ENCODE measurements around the gene ZNF578. TPM values are rescaled to one million over a fixed set of nuclear protein-coding genes. Genes with fewer than 3 reads are reported as not detected.
"Not testable (repeated sequence)": the region's sequence is repeated elsewhere in the genome, so short reads cannot be mapped to it uniquely, and the experiment has no call there.

The ZNF578 gene
- total RNA-seq, 1 experiment from 2014 or later, result 3.7 TPM

GRCh38 chr19:52516191-52516590, 62.8 kb downstream of the ZNF578 start:
- no peak for DNase-seq (ENCODE audit: low read depth)

- peak; percentile 59 for DNase-seq (ENCODE audit: low read depth)
These were observed 65.3 kb downstream of the ZNF578 start for GRCh38 chr19:52518646-52519045.

- DNase-seq (ENCODE audit: low read depth), result not testable (repeated sequence)
These were observed 65.8 kb downstream of the ZNF578 start for GRCh38 chr19:52519175-52519574.

- peak; percentile 6 for DNase-seq (ENCODE audit: low read depth)
These were observed 66.7 kb downstream of the ZNF578 start for GRCh38 chr19:52520013-52520412.

GRCh38 chr19:52522551-52522950, 69.2 kb downstream of the ZNF578 start:
- DNase-seq (ENCODE audit: low read depth), result no peak

- no peak for DNase-seq (ENCODE audit: low read depth)
These were observed 70.7 kb downstream of the ZNF578 start for GRCh38 chr19:52524086-52524485.

GRCh38 chr19:52527134-52527955, 74.0 kb downstream of the ZNF578 start, which contains the start of gene ZNF808:
Gene ZNF808, plus strand, starts transcription at chr19:52527668. Its CDS starts 15,617 bp downstream, at chr19:52543285.
- DNase-seq (ENCODE audit: low read depth), result peak; percentile 91

- no peak for DNase-seq (ENCODE audit: low read depth)
These were observed 74.6 kb downstream of the ZNF578 start for GRCh38 chr19:52527956-52528351.

GRCh38 chr19:52532480-52532879, 79.1 kb downstream of the ZNF578 start:
- no peak for DNase-seq (ENCODE audit: low read depth)

GRCh38 chr19:52533901-52534300, 80.5 kb downstream of the ZNF578 start:
- no peak for DNase-seq (ENCODE audit: low read depth)

- not testable (repeated sequence) for DNase-seq (ENCODE audit: low read depth)
These were observed 82.0 kb downstream of the ZNF578 start for GRCh38 chr19:52535385-52535770.

- no peak for DNase-seq (ENCODE audit: low read depth)
These were observed 82.6 kb downstream of the ZNF578 start for GRCh38 chr19:52535771-52536447.

GRCh38 chr19:52536448-52536800, 83.1 kb downstream of the ZNF578 start:
- DNase-seq (ENCODE audit: low read depth), result no peak

GRCh38 chr19:52538815-52539214, 85.5 kb downstream of the ZNF578 start:
- DNase-seq (ENCODE audit: low read depth), result not testable (repeated sequence)

GRCh38 chr19:52541176-52541575, 87.8 kb downstream of the ZNF578 start:
- DNase-seq (ENCODE audit: low read depth), result not testable (repeated sequence)

- no peak for DNase-seq (ENCODE audit: low read depth)
These were observed 88.3 kb downstream of the ZNF578 start for GRCh38 chr19:52541608-52542007.

GRCh38 chr19:52542541-52542940, 89.2 kb downstream of the ZNF578 start:
- not testable (repeated sequence) for DNase-seq (ENCODE audit: low read depth)

- peak; percentile 38 for DNase-seq (ENCODE audit: low read depth)
These were observed 89.8 kb downstream of the ZNF578 start for GRCh38 chr19:52542984-52543664.

- DNase-seq (ENCODE audit: low read depth), result no peak
These were observed 101.0 kb downstream of the ZNF578 start for GRCh38 chr19:52554216-52554971.

GRCh38 chr19:52557231-52557995, 104.1 kb downstream of the ZNF578 start:
- no peak for DNase-seq (ENCODE audit: low read depth)

Measured in M059J (cell line).